GM12878 (cell line): Measurements from ENCODE around the gene PLK1. TPM values are rescaled to one million over a fixed set of nuclear protein-coding genes. Genes with fewer than 3 reads are reported as not detected.

ENCODE experiments used
- ATAC-seq: fragments of 200-7000 bp; cut with Tn5 transposase; 3 replicates; pipeline ENCODE4 v1.9.1; 2020; ENCODE audit warnings: mild to moderate bottlenecking, moderate library complexity
- BruUV-seq: library from RNA; stranded (reverse); fragments of 400-500 nt; replicated peaks from 2 replicates; lab custom pipeline; 2021; lab: Mats Ljungman, UMichigan
- CTCF ChIA-PET: fragments of 300-600 bp; sonication (Branson Sonifier 250); formaldehyde crosslinking; extraction: SDS; loops from one replicate; lab custom pipeline; 2021; ENCODE audit warnings: inconsistent platforms; lab: Yijun Ruan, JAX
- POLR2A ChIA-PET: fragments of 350-600 bp; formaldehyde crosslinking; extraction: SDS; loops from one replicate; lab custom pipeline; 2021; ENCODE audit warnings: inconsistent platforms; lab: Charles Lee
- RAD21 ChIA-PET: fragments of 300-600 bp; sonication (Branson Sonifier 250); formaldehyde crosslinking; loops from one replicate; lab custom pipeline; 2023; ENCODE audit warnings: antibody characterized with exemption; ENCODE audit not compliant: unreplicated experiment; lab: Charles Lee
- SMC1A ChIA-PET: fragments of 300-600 bp; sonication (Branson Sonifier 250); formaldehyde crosslinking; loops from one replicate; lab custom pipeline; 2023; ENCODE audit not compliant: unreplicated experiment, uncharacterized antibody; lab: Charles Lee
- DNase-seq: peaks from one replicate; pipeline ENCODE4 v3.0.0-alpha.2; 2011; ENCODE audit warnings: low read depth, low spot score
- FAIRE-seq: peaks from 3 replicates; lab custom pipeline; 2011; peaks lifted over from hg19 to GRCh38; lab: Jason Lieb, UNC
- H2AFZ ChIP-seq: 2 replicates; pipeline ENCODE4 v1.6.0; 2011; ENCODE audit warnings: low read depth, low read length, control low read depth; ENCODE audit not compliant: control insufficient read depth
- H3K27ac ChIP-seq: 2 replicates; pipeline ENCODE4 v1.5.1; 2011; ENCODE audit warnings: control low read depth; ENCODE audit not compliant: control insufficient read depth, insufficient read depth
- H3K27me3 ChIP-seq, 2 experiments: replicated peaks in 1 of 2; 2 replicates each; pipeline versions ENCODE4 v1.6.0 to v1.6.1; 2011; ENCODE audit warnings: low read length in 1 of 2; ENCODE audit not compliant: control insufficient read depth in 2 of 2, insufficient read depth in 2 of 2
- H3K36me3 ChIP-seq, 2 experiments: 2 replicates each; pipeline ENCODE4 v1.5.1; 2011; ENCODE audit warnings: low read length in 1 of 2; ENCODE audit not compliant: control insufficient read depth in 2 of 2, insufficient read depth in 2 of 2
- H3K4me1 ChIP-seq: 2 replicates; pipeline ENCODE4 v1.6.1; 2011; ENCODE audit warnings: mild to moderate bottlenecking, low read length, moderate library complexity, mixed read lengths; ENCODE audit not compliant: control insufficient read depth, insufficient read depth
- H3K4me2 ChIP-seq: 2 replicates; pipeline ENCODE4 v1.6.0; 2011; ENCODE audit warnings: control low read depth; ENCODE audit not compliant: control insufficient read depth, insufficient read depth
- H3K4me3 ChIP-seq: fragments of 200-600 bp; sonication (generic); 2 replicates; pipeline ENCODE4 v1.5.1; 2016
- H3K79me2 ChIP-seq: 2 replicates; pipeline ENCODE4 v1.6.0; 2011; ENCODE audit warnings: low read length; ENCODE audit not compliant: control insufficient read depth, insufficient read depth
- H3K9ac ChIP-seq: 2 replicates; pipeline ENCODE4 v1.8.0; 2011; ENCODE audit warnings: low read length, control low read depth, mixed read lengths; ENCODE audit not compliant: control insufficient read depth, insufficient read depth
- H3K9me3 ChIP-seq: replicated peaks from 3 replicates; pipeline ENCODE4 v1.5.1; 2011; ENCODE audit warnings: mild to moderate bottlenecking, low read length; ENCODE audit not compliant: control insufficient read depth, insufficient read depth
- H4K20me1 ChIP-seq: 2 replicates; pipeline ENCODE4 v1.6.0; 2011; ENCODE audit not compliant: control insufficient read depth, insufficient read depth
- BRCA1 ChIP-seq: IDR thresholded peaks from 2 replicates; pipeline ENCODE4 v1.6.1; 2011; ENCODE audit warnings: low read depth, low read length, improper control_type of control experiment
- CHD4 ChIP-seq: fragments of 200-600 bp; sonication (generic); IDR thresholded peaks from 2 replicates; pipeline ENCODE4 v1.6.1; 2016; ENCODE audit warnings: mild to moderate bottlenecking
- DPF2 ChIP-seq: fragments of 450-650 bp; IDR thresholded peaks from 2 replicates; pipeline ENCODE4 v1.6.1; 2017; ENCODE audit warnings: mild to moderate bottlenecking
- FOXM1 ChIP-seq: IDR thresholded peaks from 2 replicates; pipeline ENCODE4 v1.6.1; 2012; ENCODE audit warnings: low read depth, mild to moderate bottlenecking, inconsistent platforms, low read length, moderate library complexity
- JUNB ChIP-seq: IDR thresholded peaks from 2 replicates; pipeline ENCODE4 v1.6.1; 2016; ENCODE audit warnings: antibody characterized with exemption, mild to moderate bottlenecking
- NFYA ChIP-seq: IDR thresholded peaks from 2 replicates; pipeline ENCODE4 v1.6.1; 2011; ENCODE audit warnings: low read depth, mild to moderate bottlenecking, low read length, improper control_type of control experiment, borderline replicate concordance
- SMAD1 ChIP-seq: fragments of 450-650 bp; IDR thresholded peaks from 2 replicates; pipeline ENCODE4 v1.6.1; 2018; ENCODE audit warnings: mild to moderate bottlenecking, low read depth; ENCODE audit not compliant: partially characterized antibody
- SRF ChIP-seq, 2 experiments: IDR thresholded peaks; 2 replicates each; pipeline ENCODE4 v1.6.1; 2011; ENCODE audit warnings: low read depth in 2 of 2, low read length in 2 of 2, mild to moderate bottlenecking in 1 of 2, moderate library complexity in 1 of 2
- SUPT20H ChIP-seq: IDR thresholded peaks from 2 replicates; pipeline ENCODE4 v1.6.1; 2011; ENCODE audit warnings: low read depth, mild to moderate bottlenecking, low read length, moderate library complexity, borderline replicate concordance; ENCODE audit not compliant: control insufficient read depth
- ZNF207 ChIP-seq: fragments of 450-650 bp; IDR thresholded peaks from 2 replicates; pipeline ENCODE4 v1.6.1; 2014; ENCODE audit warnings: antibody characterized with exemption, mild to moderate bottlenecking, borderline replicate concordance
- ZNF217 ChIP-seq: fragments of 450-650 bp; IDR thresholded peaks from 2 replicates; pipeline ENCODE4 v1.6.1; 2017; ENCODE audit warnings: antibody characterized with exemption, mild to moderate bottlenecking
- WGBS: methylation state at CpG from one replicate; pipeline ENCODE4 v1.1.6; 2016; ENCODE audit warnings: low lambda C conversion rate; ENCODE audit not compliant: insufficient replicate concordance, insufficient coverage; ENCODE audit errors: missing lambda C conversion rate; 5-methylcytosine and 5-hydroxymethylcytosine counted together
- in situ Hi-C: fragments of 300-500 bp; cut with MboI; formaldehyde crosslinking; loops from 9 replicates; pipeline ENCODE4 v1.14.3; 2018; ENCODE audit warnings: mixed read lengths
- intact Hi-C: fragments of 100-400 bp; cut with micrococcal nuclease; formaldehyde crosslinking; loops from one replicate; pipeline ENCODE4 v1.14.2; 2022; ENCODE audit not compliant: unreplicated experiment
- polyA plus RNA-seq, 11 experiments: library from polyadenylated mRNA; depleted of rRNA in 4 of 11; unstranded in 6 of 11; stranded (reverse) in 5 of 11; fragments of >200 nt; fragmentation: Nextera tagmentation in 4 of 11; fragmentation: Illumina TruSeq in 1 of 11; extraction: Ambion mirVana in 4 of 11; extraction: Trizol in 1 of 11; gene quantifications; 1 replicate in 1 of 11; 2 replicates in 10 of 11; pipeline versions ENCODE4 v1.2.1 to v1.2.3, GENCODE V29; 2011 to 2016; ENCODE audit warnings: inconsistent platforms in 2 of 11, missing spikeins in 2 of 11, low read depth in 1 of 11
- total RNA-seq, 4 experiments: library from RNA; depleted of rRNA in 3 of 4; stranded (reverse); fragments of >200 nt in 3 of 4; fragmentation: Illumina TruSeq in 1 of 4; extraction: Trizol in 1 of 4; gene quantifications; 2 replicates each; pipeline versions ENCODE4 v1.2.1 to v1.2.3, GENCODE V29; 2013 to 2021
- TF ChIP-seq, protein P1 (sequence below): fragments of 450-650 bp; IDR thresholded peaks from 2 replicates; pipeline ENCODE4 v1.6.1; 2014; ENCODE audit warnings: mild to moderate bottlenecking
- TF ChIP-seq, protein P2 (sequence below): fragments of 450-650 bp; IDR thresholded peaks from 2 replicates; pipeline ENCODE4 v1.6.1; 2017; ENCODE audit warnings: borderline replicate concordance
- TF ChIP-seq, protein P3 (sequence below): IDR thresholded peaks from 2 replicates; pipeline ENCODE4 v1.6.1; 2011; ENCODE audit warnings: borderline replicate concordance, low read depth, mild to moderate bottlenecking, moderate library complexity, mixed read lengths, low read length; ENCODE audit not compliant: insufficient read depth; ENCODE audit errors: extremely low read length
- TF ChIP-seq, protein P4 (sequence below): IDR thresholded peaks from 2 replicates; pipeline ENCODE4 v1.6.1; 2012; ENCODE audit warnings: low read depth, low read length, improper control_type of control experiment

The PLK1 gene
- total and polyA plus RNA-seq, 10 of the 15 experiments (the other 5 are each of a cell fraction or from before 2014, with no cell fraction given): 11.3 to 191 (median 84.5) TPM

DNA sequence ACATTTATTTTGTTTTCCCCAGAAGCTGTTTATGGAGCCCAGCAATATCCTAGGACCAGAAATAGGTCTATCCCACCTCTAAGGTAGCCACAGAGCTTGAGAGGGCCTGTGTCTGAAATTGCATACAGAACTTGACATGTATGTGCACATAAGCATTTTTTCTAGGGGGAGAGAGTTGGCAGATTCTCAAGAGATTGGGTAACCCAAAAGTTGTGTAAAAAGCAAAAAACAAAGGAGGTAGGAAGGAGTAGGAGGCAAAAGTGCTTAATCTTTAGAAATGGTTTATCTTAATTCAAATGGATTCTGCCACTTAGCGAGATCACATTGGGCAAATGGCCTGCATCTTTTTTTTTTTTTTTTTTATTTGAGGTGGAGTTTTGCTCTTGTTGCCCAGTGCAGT, 3.5 kb downstream of the PLK1 start (continued):
- TF ChIP-seq, protein P1, sequence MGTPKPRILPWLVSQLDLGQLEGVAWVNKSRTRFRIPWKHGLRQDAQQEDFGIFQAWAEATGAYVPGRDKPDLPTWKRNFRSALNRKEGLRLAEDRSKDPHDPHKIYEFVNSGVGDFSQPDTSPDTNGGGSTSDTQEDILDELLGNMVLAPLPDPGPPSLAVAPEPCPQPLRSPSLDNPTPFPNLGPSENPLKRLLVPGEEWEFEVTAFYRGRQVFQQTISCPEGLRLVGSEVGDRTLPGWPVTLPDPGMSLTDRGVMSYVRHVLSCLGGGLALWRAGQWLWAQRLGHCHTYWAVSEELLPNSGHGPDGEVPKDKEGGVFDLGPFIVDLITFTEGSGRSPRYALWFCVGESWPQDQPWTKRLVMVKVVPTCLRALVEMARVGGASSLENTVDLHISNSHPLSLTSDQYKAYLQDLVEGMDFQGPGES: no peak
- TF ChIP-seq CHD4 (no peak), ZNF207 (no peak), JUNB (no peak), NFYA (no peak), SMAD1 (no peak)
- TF ChIP-seq, protein P2, sequence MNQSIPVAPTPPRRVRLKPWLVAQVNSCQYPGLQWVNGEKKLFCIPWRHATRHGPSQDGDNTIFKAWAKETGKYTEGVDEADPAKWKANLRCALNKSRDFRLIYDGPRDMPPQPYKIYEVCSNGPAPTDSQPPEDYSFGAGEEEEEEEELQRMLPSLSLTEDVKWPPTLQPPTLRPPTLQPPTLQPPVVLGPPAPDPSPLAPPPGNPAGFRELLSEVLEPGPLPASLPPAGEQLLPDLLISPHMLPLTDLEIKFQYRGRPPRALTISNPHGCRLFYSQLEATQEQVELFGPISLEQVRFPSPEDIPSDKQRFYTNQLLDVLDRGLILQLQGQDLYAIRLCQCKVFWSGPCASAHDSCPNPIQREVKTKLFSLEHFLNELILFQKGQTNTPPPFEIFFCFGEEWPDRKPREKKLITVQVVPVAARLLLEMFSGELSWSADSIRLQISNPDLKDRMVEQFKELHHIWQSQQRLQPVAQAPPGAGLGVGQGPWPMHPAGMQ: no peak
- TF ChIP-seq, protein P3, sequence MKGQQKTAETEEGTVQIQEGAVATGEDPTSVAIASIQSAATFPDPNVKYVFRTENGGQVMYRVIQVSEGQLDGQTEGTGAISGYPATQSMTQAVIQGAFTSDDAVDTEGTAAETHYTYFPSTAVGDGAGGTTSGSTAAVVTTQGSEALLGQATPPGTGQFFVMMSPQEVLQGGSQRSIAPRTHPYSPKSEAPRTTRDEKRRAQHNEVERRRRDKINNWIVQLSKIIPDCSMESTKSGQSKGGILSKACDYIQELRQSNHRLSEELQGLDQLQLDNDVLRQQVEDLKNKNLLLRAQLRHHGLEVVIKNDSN: no peak

DNA sequence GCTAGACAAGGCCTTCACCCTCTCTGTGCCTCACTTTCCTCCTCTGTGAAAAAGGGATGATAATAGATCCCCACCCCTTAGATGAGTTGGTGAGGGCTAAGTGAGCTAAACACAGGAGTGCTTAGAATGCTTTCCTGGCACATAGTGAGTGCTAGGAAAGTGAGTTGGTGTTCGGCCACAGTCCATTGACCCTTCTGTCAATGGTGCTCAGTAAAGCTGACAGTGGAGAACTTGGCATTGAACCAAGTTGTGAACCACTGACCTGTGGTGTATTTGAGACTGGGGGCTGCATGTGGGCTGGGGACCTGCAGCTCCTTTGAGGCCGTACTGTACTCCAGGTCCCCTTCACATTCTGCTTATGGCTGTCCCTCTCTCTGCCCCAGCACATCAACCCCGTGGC, 4.8 kb downstream of the PLK1 start:
- no peak overlapping the region for H3K4me3 ChIP-seq
- H4K20me1 ChIP-seq: no peaks in the 10 kb centered on the region
- H3K27me3 ChIP-seq: no peaks in the 10 kb centered on the region
- no peak overlapping the region for H3K9ac ChIP-seq
- no peak for FAIRE-seq
- no peak for DNase-seq
- no peaks in the 10 kb centered on the region for H3K9me3 ChIP-seq
- intact Hi-C loops (no loop called here), in situ Hi-C loops (no loop called here)
- H3K36me3 ChIP-seq: peaks cover 31 to 47% of the 10 kb centered on the region in 2 experiments
- no TSS peak for BruUV-seq
- H3K4me2 ChIP-seq: no peak overlapping the region
- H3K79me2 ChIP-seq: peaks cover 41% of the 10 kb centered on the region
- no peak for ATAC-seq
- CTCF ChIA-PET: interaction anchor here (1.0 kb wide), 1 partner anchor 87 kb away, joined by 4 read pairs; no protein-coding TSS in a partner anchor
- peaks cover 9% of the 10 kb centered on the region for H3K4me1 ChIP-seq
- H2AFZ ChIP-seq: no peak overlapping the region
- WGBS: 89% methylated on average over 3 of the region's 3 CpGs
- POLR2A ChIA-PET: interaction anchor here (0.6 kb wide), 1 partner anchor 323 kb away, joined by 3 read pairs; no protein-coding TSS in a partner anchor
- RAD21 ChIA-PET: no interaction called here
- SMC1A ChIA-PET: no interaction called here
- H3K27ac ChIP-seq: no peak overlapping the region
- no peak for TF ChIP-seq DPF2
- no peak for TF ChIP-seq SUPT20H
- TF ChIP-seq SRF (IDR thresholded peaks at IDR 0.05; ENCODE audit: low read depth in 2 of 2, low read length in 2 of 2): no peak
- TF ChIP-seq, protein P4, sequence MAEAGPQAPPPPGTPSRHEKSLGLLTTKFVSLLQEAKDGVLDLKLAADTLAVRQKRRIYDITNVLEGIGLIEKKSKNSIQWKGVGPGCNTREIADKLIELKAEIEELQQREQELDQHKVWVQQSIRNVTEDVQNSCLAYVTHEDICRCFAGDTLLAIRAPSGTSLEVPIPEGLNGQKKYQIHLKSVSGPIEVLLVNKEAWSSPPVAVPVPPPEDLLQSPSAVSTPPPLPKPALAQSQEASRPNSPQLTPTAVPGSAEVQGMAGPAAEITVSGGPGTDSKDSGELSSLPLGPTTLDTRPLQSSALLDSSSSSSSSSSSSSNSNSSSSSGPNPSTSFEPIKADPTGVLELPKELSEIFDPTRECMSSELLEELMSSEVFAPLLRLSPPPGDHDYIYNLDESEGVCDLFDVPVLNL: no peak
- no peak for TF ChIP-seq FOXM1
- no peak for TF ChIP-seq ZNF217
- no peak for TF ChIP-seq BRCA1
